NCI-H1048 (cell line): ENCODE results near the gene PRSS38.

Source experiments
- DNase-seq: peaks from one replicate; lab custom pipeline; 2025; lab: John Stamatoyannopoulos, UW

PRSS38 gene

DNA sequence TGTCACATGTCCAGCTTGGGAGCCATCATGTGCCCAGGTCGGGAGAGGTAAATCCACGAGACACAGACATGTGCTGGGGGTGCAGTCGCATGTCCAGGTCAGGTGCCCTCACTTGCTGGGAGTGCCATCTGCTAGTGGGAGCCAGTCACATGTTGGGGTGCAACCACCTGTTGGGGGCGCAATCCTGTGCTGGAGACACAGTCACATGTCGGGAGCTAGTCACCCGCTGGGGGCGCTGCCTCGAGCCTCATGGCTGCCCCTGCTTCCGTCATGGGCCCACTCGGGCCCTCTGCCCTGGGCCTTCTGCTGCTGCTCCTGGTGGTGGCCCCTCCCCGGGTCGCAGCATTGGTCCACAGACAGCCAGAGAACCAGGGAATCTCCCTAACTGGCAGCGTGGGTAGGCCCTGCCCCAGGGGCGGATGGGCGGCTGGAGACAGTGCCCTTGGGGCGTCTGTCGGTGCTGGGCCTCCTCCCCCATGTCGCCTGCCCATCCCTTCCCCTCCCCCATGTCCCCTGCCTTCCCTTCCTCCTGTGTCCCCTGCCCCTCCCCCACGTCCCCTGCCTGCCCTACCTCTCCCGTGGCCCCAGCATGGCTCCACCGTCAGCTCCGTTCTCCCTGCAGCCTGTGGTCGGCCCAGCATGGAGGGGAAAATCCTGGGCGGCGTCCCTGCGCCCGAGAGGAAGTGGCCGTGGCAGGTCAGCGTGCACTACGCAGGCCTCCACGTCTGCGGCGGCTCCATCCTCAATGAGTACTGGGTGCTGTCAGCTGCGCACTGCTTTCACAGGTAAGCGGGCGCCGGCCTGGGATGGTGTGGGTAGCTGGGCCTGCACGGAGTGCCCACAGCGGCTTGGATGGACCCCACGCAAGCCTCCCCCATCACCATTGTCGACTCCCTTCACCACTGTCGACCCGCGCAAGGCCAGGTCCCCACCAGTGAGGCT, at the start of gene PRSS38:
PRSS38 (plus strand) TSS at position 208 of the 942 bp plus-strand sequence; CDS start at position 250, 42 bp downstream.
- DNase-seq = no peak

DNA sequence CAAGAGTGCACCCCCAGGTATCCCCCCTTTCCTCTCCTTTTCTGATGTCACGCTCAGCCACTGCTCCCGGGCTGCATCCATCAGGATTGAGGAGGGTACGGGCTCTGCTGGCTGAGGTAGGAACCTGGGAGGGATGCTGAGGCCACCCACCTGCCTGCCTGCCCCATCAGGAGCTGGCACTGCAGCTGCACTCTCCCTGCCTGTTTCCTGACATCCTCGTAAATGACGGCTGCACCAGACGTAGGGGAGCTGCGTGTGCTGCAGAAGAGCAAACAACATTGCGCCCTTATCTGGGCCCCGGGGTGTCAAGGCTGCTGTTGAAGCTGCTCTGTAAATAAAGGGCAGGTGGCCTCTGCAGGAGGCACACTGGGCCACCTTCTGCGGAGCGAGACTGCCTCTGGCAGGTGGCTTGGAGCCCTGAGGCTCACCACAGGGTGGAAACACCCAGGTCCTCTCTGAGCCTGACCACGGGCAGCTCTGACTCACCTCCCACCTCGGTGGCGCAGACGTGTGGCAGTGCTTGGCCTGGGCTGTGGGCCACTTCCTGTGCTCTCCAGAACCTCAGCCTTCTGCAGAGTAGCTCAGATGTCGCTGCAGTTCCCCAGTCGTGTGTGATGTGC, 49.4 kb upstream of the PRSS38 start:
- no peak for DNase-seq

DNA sequence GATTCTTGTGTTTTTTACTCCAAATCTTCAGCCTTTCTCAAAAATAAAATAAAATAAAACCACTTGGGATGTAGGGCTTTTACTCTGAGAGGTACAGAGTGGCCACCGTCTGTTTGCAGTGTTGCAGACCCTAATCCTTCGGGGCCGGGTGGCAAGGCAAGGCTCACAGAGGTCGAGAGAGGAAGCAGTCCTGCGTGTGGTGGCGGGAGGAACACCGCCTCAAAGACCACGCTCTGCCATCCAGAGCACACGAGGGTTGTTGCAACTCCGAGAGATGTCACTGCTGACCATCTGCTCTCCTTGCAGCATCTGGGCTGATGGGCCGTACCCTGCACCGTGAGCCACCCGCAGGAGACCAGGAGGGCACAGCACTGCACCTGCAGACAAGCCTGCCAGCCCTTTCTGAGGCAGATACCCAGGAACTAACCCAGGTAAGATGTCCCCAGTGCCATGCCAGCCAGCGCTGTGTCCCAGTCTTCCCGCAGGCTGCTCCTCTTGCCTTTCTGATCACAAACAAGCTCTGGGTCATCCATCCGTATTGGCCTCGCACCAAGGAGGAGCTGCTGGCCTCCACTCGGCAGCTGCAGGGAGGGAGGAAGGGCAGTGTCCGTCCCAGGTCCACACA, 48.7 kb upstream of the PRSS38 start:
- no peak for DNase-seq

DNA sequence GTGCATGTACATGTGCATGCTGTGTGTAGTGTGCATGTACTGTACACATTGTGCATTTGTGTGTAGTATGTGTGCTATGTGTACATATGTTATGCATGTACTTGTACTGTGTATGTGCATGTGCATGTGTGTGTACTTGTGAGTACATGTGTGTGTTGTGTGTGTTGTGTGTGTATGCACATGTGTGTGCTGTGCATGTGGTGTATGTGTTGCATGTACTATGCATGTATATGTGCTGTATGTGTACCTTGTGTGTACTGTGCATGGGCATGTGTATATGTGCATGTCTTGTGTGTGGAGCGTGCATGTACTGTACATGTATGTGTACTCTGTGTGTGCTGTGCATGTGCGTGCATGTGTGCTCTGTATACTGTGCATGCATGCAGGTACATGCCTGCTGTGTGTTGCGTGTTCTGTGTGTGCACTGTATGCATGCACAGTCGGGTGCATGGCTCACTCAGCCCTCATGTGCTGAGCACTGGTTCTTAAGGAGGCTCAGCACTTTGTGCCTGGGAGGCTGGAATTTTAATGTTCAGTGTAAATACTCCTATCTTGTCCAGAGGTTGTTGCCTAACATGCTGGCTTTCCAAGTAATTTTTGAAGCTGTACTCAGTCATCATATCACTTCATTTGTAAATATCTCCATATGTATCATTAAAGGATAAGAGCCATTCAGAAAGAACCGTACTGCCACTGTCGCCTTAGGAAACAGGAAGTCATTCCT, 47.9 kb upstream of the PRSS38 start:
- no peak for DNase-seq

DNA sequence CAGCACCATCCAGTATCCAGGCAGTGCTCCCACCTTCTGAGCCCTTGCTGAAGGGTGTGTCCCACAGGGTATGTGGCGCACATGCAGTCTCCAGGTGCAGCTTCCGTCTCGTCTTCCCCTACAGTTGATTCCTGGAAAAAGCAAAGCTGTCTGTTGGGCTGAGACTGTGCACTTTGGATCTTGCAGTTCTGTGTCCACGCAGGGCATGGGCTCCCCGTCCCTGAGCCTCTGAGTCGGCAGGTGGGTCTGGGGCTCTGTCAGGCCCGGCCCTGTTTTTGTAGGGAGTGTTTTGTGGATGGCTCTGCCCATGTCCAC, 47.4 kb upstream of the PRSS38 start:
- no peak for DNase-seq

DNA sequence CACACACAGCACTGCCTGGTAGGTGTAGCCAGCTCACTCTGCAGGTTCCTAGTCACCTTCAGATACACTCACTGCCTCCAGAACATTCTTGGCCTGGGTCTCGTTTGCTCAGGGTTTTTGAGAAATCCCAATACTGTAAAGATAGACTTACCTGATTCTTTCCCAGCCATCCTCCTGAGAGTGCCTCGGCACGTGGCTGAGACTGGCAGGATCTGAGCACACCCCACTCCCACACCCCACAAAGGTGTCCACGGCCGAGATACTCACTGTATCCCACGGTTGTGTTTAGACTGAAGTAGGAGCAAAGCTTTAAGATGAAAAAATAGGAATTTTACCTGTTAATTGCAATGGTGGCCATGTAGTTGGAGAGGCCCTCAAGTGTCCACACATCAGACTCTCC, 46.8 kb upstream of the PRSS38 start:
- DNase-seq = no peak

DNA sequence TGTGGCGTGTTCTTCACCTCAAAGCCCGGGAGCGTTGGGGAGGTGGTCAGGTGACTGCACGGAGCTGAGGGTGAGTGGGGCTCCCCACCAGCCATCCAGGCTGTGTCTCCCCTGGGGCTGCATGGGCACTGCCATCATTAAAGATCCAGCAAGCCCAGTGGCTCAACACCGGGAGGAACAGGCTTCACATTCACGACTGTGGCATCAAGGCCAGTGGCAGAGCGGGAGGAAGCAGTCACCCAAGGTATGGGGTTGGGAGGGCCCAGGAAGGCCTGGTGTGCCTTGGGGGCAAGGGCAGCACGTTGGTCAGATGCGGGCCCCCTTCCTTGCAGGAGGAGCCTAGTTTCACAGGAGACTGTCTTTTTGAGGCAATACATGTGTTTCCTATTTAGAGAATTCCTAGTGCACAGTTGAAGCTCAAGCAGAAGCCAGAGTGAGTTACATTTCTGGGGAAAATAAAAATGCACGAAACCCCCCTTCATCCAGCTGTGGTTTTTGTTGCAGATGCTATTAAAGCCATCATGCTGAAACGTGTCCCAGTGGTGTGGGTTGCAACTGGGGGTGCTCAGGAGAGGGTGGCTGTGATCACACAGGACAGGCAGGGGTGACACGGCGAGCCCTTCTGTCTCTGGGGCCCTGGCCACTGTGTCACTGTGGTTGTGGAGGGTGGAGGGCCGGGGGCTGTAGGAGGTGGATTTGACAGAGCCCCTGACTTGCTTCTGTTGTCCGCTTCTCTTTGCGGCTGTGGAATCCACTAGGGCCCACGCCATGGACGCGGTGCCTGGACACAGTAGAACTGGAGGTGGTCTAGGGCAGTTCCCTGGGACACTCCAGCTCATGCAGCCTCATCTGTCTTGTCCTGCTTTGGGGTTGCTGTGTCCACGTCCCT, 46.2 kb upstream of the PRSS38 start:
- DNase-seq = no peak

DNA sequence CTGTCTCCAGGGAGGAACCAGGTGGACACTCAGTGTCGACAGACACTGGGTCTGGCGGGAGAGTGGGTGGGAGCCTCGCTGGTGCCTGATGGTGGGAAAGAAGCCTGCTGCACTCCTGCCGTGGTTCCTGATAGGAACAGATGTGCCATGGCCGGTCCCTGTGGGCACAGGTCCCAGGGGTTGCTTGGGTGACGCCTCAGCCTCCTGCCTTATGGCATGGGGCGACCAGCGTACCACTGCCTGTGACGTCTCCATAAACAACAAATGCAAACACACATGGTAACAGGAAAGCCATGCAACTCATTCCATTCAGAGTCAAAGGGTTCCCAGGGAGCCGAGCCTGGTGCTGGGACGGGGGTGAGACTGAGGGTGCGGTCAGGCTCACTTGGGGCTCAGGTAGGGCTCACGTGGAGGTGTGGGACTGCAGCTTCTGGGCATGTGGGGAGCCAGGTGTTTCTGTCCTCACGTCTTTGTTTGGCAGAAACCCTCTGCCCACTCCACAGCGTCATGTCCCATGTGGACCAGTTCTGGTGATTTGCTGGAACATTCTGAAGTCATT, 45.5 kb upstream of the PRSS38 start:
- DNase-seq = no peak

DNA sequence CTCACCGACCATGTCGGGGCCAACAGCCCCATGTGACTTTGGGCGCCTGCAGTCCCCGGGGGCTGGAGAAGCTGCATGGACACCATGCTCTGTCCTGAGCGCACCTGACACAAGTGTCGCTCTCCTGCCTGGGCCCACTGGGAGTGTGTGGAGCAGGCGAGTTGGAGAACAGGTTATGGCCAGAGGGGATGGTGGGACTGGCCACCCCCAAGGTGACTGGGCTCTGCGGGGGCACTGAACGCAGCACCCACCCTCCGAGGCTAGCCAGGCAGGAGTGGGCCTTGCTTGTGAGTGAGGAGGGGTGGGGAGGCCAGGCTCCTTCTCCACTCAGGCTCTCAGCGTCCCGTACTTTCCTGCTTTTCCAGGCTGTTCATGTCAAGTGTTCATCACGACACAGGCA, 44.7 kb upstream of the PRSS38 start:
- DNase-seq = no peak

DNA sequence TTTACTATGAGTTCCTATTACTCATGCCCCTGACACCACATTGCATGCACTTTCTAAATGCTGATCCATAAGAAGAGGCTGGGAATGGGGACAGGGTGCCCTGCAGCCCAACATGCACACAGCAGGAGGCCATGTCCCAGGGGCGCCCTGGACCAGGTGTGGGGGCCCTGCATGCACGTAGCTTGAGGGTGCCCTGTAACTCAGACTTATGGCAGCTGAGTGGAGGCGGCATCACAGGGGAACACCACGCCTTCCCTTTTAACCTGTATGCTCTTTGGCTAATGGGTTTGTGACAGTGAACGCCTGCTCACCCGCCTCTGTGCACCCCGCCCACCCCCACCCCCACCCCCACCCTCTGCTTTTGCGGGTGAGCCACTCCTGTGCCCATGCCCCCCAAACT, 44.1 kb upstream of the PRSS38 start:
- DNase-seq = no peak

DNA sequence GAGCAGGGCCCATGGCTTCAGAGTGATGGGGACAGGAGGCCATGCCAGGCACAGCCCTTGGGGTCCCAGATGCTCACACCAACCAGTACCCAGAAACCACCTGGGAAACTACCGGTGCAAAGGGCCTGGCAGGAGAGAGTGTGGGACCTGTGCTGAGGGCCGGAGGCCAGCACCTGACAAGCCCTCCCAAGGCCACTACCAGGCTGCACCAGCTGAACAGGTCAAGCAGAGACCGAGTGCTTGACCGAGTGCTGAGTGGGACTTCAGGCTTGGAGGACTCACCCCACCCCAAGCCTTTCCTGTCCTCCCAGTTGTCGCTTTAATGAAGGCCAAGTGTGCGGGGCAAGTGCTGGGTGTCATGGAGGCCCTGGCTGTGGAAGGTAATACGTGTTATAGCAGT, 43.7 kb upstream of the PRSS38 start:
- DNase-seq = no peak

DNA sequence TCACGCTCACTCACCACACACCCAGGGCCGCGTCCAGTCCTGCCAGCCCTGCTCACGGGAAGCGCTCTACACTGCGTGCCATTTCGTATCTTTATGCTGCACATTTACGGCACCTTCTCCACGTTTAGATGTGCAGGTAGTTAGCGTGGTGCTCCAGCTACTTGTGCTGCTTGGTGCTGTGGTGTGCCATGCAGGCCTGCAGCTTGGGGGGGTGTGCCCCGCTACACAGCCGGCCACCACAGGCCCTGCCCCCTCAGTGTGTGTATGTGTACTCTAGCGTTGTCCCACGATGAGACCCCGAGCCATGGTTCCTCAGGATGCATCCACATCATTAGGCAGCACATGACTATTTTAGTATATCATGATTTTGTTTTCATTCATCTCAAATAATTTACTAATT, 41.9 kb upstream of the PRSS38 start:
- DNase-seq = no peak

DNA sequence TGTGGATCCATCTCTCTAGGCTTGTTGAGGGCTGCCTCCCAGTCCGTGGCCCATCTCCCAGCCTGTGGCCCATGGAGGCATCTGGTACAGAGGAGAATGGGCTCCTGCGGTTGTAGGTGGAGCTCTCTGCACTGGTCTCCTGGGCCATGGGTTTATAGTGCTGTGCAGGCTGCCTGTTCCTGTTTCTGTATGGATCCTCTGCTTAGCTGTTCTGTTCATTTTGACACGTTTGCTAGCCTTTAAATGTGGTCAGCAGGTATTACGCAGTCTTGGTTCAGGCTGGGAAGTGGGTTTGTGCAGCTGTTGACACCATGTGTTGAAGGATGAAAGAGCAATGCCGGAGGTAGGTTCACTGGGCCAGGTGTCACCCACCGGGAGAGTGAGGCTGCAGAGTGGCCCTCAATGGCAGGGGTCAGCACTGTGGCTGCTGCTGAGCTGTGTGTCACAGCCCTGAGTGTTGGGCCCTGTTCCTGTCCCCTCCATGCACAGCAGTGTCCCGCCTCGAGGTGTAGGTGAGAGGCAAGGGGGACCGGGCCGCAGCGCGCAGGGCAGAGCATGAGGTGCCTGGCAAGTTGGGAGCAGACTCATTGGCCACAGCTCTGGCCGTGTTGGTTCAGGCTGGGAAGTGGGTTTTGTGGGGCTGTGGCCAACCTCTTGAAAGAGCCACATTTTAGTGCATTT, 41.3 kb upstream of the PRSS38 start:
- no peak for DNase-seq

DNA sequence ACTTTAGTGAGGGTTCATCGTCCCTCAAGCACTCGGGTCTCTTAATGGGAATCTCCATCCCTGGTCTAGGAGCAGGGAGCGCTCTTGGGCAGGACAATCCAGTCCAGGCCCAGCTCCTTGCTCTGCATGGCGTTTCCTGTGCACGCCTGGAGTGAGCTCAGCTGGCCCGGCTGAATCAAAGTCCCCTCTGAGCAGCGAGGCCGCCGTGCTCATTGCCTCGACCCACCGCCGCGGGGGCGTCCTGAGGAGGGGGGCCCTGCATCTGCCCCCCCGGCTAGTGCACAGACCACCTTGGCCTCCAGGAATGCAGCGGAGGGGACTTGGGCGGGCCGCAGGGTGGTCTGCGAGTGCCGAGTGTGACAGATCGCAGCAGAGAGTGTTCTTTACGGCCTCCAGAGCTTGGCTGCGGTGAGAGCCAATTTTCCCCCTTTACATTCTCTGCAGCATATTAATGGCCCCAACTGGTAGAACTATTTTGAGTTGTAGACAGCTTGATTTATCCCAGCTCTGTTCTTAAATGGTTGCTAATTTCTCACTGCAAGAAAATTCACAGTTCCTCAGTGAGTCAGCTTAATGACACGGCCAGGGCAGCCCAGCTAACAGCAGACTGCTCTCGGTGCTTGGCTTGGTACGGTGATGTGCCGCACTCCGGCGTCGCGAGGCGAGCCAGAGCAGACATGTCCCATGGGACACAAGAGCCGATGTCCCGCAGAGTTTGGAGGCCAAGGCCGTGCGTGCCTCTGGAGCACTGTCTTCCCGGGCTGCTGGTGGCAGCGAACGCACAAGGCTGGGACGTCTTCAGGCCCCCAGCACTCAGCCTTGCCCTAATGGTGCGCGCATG, 40.4 kb upstream of the PRSS38 start:
- DNase-seq = no peak

DNA sequence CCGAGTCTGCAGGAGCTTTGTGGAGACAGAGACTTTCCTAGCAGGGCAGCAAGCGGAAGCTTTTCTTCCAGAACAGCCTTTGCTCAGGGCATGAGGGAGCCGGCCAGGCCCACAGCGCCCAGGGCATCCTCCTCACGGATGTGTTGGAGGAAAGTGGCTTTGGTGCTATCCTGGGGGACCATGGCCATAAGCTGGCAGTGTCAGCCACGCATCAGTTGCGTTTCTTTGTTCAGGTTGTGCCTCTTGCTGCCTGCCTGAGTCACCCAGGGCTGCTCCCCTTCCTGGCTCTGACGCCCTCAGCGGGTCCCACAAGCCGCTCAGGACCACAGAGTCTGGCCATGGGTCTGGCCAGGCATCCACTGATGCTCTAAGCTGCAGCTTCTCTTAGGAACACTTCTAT, 39.6 kb upstream of the PRSS38 start:
- no peak for DNase-seq

DNA sequence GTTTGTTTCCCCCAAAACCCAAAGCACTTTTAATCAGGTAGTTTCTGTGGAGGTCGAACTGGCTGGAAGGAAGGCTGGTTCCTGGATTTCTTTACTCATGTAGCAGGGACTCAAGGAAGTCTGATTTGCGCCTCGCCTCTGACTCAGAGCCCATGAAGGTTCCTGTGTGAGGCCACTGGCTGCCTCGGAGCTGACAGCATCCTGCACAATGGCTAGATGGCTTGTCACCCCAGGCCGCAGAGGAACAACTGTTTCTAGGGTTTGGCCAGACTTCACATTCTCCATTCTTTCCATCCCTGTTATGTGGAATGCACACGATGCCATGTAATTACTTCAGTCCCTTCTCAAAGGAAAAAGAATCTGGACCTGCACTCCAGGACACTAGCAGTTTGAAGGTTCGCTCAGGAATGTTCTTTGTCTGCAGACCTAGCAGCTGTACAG, 39.1 kb upstream of the PRSS38 start:
- no peak for DNase-seq

DNA sequence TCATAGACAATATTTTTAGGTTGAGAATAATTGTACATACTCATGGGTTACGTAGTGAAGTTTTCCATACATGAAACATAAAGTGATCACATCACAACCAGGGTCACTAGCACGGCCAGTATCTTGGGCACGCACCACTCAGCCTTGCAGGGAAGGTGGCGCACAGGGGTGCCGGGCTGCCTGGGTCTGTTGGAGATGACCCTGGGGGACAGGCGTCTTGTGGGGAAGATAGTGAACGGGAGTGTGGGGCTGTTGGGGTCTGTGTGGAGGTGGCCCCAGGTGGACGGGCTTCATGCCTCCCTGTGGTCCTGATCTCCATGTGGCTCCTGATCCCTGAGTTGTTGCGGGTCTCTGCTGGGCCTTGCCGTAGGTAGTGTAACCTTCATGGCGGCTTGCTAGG, 38.3 kb upstream of the PRSS38 start:
- DNase-seq = no peak

DNA sequence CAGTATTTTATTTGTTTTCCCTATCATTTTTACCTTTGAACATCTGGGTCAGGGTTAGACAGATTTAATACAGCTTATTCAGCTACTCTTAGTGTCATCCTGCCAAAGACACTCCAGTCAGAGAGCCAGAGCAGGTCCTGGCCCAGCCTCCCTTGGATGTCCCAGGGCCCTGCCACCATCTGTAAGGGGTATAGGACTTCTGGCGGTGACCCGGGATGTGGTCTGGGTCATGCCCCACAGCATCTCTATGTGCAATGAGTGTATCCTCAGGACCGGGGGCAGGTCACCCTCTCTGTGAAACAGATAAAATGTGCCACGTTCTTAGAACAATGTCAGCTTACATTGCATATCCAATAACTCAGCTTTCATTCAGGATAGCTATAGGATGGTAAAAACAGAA, 37.8 kb upstream of the PRSS38 start:
- DNase-seq = no peak

DNA sequence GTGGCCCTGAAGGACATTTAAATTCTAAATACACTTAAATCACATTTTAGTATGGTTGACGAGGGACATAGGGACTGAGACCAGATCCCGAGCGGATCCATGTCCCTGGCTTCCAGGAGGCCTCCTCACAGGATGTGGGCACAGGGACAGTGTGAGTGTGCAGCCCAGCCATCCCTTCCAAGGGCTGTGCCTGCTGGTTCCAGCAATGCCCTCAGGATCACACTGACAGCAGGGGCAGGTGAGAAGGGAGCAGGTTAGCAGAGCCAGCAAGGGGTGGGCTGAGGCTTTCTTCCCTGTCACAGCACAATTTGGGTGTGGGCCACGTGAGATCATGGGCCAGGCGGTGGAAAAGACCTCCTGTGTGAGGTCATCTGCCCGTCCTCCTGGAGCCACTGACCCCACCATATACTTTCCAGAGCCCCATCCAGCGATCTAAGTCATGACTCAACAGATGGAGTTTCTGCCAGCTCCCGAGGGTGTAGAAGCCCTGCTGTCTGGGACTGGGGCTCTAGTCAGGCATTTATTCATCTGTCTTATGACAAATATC, 37.0 kb upstream of the PRSS38 start:
- DNase-seq = no peak
